Dedifferentiated amniotic fluid mesenchymal stem cell (primary cell): Measurements from ENCODE around the gene STUM.
"Not testable (repeated sequence)": the region's sequence is repeated elsewhere in the genome, so short reads cannot be mapped to it uniquely, and the experiment has no call there.

Source experiments
- DNase-seq: peaks from one replicate; pipeline ENCODE4 v3.0.0-alpha.2; 2016; ENCODE audit errors: extremely low spot score

The STUM gene, protein sequence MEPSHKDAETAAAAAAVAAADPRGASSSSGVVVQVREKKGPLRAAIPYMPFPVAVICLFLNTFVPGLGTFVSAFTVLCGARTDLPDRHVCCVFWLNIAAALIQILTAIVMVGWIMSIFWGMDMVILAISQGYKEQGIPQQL

DNA sequence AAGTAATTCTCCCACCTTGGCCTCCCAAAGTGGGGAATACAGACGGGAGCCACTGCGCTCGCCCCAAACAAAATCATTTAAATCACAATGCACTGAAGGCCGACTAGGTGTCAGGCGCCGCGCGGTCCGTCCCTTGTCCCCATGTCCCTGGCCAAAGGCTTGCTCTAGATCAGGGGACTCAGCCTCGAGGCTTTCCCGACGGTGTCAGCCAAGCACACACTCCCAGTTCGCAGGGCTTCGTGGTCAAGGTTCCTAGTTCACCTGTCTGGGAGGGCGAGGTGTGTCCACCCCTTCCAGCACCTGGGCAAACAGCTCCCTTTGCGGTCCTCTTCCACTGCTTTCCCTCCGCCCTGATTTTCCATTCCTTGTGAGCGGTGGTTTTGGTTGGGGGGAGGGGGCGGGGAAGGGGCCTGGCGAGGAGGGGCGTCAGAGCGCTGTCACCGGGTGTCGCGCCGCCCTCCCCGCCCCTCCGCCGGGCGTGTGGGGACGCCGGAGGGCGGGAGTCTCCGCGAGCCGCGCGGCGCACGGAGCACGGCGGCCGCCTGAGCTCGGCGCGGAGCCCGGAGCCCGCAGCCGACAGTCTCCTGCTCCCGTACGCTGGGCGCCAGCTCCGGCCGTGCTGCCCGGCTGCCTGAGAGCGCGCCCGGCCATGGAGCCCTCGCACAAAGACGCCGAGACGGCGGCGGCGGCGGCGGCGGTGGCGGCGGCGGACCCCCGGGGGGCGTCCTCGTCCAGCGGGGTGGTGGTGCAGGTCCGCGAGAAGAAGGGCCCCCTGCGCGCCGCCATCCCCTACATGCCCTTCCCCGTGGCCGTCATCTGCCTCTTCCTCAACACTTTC is at the start of gene STUM:
Gene STUM (plus strand): TSS at position 509 of the 838 bp plus-strand sequence. CDS start 141 bp downstream, at position 650.
- DNase-seq: no peak

DNA sequence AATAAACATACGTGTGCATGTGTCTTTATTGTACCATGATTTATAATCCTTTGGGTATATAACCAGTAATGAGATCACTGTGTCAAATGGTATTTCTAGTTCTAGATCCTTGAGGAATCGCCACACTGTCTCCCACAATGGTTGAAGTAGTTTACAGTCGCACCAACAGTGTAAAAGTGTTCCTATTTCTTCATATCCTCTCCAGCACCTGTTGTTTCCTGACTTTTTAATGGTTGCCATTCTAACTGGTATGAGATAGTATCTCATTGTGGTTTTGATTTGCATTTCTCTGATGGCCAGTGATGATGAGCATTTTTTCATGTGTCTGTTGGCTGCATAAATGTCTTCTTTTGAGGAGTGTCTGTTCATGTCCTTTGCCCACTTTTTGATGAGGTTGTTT is 48.9 kb upstream of the STUM start:
- DNase-seq: not testable (repeated sequence)

DNA sequence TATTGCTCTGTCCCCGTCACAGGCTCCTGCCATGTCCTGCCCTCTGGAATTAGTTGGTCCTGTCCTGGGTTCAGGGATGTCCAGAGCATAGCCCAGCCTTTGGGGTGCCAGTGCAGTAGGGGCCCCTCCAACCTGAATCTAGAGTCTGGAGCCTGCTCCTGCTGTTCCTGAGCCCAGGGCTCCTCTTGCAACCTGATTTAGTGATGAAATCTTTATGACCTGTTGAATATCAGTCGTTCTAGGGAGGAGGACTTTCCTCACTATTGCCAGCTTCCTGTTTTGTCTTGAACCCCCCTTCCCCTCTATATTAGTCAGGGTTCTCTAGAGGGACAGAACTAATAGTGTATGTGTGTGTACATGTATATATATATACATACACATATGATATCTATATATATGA is 42.5 kb upstream of the STUM start:
- DNase-seq: no peak

DNA sequence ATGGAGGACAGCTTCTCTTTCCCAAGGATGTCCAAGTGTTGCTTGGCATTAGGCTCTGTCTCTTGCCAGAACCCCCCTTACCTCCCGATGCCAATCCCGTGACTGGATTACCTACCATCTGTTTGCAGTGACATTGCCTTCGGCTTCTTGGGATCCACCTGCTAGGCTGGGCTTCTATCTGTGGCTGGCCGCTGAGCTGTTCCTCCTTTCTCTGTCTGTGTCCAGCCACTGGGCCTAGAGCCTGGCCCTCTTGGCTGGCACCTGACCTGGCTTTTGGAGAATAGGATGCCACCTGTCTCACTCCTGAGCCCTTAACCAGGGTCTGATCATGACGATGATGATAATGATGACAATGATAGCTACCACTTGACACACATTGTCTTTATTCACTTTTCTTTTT is 41.6 kb upstream of the STUM start:
- DNase-seq: no peak

DNA sequence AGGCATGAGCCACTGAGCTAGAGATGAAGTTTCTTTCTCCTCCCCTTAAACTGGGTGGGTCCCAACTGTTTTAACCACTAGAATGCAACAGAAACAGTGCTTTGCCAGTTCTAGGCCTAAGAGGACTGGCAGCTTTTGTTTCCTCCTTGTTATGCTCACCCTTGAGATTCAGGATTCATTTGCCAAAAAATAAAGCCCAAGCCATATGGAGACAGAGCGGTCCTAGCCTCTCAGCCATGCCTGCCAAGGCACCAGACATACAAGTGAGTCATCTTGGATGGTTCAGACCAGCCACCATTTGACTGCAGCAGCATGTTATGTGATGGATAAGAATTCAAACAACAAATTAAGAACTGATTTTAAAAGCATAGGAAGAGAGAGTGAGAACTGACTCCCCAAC is 38.1 kb upstream of the STUM start:
- DNase-seq: no peak

DNA sequence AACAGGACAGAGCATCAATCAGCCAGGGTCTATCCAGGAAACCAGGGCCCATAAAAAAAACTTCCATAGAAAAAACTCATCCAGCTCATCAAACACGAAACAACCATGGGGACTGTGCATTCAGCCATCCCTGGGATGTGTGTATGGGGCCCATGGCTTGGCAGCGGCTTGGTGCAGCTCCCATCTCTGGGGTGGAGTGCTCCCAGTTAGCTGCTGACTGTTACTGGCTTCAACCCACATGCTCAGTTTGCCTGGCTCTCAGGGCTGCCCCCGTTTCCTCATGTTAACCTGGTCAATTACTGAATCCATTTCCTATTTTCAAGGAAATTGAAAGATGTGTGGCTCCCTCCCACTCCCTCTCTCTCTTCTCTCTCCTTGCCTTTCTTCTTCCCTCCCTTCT is 37.3 kb upstream of the STUM start:
- DNase-seq: no peak

DNA sequence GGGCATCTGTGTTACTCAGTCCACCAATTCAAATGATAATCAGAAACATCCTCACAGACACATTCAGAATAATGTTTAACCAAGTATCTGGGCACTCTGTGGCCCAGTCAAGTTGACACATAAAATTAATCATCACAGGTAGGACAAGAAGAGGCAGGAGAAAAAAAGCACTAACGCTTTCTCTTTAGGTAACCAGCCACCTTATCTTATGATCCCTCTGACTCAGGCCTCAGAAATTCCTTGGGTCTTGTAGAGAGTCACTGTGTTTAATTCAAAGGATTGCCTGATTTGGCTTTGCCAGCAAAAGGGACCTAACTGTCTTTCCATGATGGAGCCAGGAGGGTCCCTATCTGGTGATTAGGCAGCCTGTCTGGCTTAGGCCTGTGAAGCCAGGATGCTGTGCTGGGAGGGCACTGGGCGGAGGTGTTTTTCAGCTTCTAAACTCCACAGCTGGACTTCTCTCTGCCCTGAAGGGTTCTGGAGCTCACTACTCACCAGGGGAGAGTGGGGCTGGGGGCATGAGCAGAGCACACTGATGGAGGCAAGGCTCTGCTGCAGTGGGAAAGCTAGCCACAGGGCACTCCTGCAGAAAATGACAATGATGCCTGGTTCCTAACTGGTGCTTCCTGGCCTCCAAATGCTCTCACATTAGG is 36.4 kb upstream of the STUM start:
- DNase-seq: no peak

DNA sequence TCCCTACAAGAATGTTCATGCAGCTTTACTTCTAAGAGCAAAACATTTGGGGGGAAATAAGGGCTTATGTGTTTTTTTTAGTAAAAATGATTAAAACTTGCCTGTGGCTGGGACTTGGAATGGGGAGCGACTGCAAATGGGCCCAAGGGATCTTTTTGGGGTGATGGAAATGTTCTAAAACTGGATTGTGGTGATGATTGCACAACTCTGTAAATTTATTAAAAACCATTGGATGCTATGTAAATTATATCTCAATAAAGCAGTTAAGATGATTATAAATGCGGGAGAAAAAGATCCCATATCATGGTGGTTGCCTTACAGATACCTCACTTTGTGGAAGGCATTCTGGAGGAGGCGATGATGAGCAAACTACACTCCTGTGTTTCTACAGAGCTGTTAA is 30.2 kb upstream of the STUM start:
- no peak for DNase-seq

DNA sequence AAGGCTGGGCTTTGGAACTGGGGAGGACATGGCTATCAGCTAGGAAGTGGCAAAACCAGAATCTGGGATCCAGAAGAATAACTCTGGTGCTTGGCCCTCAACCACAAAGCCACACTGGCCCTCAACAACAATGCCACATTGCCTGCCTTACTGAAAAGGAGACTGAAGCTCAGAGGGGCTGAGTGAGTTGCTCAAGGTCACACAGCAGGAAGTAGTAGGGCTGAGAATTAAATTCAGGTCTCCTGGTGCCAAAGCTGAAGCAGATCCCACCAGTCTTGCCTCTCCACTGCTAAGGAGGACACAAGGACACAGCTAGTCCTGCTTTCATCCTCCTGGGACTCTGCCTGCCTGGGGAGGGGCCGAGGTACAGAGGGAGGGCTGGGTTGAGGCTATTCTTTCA is 29.4 kb upstream of the STUM start:
- no peak for DNase-seq

DNA sequence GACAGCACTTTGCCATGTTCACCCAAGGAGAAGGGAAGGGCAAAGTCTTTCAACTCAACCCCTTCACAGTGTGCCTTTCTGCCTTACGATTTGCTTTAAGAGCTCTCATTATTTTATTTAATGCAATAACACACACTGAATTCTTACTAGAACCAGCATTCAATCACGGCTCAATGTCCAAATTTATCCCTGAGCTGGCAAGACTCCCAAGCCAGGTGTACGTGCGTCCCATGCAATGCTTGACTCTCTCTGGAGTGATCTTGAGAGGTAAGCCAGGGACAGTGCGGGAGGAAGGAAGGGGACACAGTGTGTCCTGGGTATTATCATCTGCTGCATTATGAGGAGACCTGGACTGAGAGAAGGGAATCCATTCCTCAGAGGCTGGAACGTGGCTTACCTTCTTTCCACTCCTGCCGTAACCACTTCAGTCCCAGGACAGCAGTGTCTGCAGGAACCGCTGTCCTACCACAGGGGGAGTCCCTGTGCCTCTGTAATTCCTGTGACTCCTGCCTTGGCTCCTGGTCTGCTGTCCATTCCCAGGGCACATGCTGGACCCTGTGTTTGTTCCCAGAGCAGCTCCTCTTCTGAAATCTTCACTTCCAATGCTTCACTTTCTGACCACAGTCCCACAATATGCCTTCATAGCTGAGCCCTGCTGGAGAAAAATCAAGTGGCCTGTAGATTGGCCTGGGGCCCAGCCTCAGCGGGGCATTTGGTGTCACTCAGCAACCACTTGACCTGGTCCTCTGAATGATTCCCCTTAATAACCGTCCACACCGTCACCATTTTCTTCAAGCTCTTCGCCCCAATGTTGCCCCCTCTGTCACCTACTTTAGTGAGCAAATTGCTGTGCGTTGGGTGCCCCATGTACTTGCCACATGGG is 28.6 kb upstream of the STUM start:
- DNase-seq: no peak

DNA sequence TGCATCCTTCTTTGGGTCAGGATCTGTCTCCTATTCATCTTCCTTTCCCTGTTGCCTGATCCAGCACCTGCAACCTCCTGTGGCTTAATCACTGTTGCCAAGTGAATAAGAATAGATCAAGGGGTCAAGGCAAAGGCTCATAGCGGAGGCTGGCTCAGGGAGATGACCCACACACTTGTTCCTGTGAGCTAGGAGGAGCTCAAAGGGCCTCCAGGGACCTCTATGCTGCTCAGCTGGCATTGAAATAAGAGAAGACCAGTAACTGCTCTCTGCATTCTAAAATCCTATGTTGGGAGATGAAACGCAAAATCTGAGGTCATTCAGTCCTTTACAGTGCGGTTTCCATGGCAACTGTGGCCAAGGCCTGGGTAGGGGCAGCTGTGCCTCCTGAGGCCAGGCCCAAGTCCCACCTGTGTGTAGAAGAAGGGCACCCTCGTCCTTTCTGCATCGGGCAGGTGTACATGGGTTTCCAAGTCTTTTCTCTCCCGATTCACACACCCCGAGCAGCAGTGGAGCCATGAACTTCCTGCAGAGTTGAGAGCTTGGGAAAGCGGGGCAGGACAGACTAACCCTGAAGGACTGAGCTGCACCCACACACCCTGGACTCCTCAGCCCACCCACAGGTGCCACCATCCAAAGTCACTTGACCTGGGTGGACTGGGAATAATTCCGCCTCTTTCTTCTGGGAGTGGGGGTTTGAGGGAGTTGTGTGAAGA is 27.8 kb upstream of the STUM start:
- DNase-seq: no peak

DNA sequence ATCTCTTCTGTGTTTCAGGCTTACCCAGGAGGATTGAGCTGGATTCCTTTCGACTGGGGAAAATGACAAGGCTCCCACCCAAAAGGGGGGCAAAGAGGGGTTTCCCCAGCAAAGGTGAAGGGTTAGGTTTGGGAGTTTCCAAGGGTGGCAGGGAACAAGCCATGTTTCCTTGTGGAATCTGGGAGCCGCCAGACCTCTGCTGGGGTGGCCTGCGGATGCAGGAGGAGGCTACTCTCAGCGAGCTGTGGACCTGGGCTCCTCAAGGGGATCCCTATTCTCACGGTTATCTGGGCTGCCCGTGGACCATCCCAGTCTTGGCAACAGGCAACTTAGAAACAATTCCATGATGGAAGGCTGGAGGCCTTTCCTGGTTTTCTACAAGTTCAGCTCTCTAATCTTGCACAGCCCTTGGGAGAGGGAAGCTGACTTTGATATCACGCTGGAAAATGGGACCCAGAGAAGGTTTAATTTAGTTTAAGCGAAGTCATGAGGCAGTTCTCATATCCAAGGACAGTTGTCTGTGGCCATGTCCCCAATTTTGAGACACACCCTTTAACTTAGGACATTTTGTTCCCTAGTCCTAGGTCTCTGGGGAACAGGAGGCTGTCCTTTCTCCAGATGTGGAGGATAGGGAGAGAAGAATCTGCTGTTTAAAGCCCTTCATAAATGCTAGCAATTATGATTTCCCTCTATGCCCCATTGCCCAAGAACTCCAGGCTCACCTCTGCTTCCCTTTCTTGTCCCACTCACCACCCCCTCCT is 24.7 kb upstream of the STUM start:
- no peak for DNase-seq

DNA sequence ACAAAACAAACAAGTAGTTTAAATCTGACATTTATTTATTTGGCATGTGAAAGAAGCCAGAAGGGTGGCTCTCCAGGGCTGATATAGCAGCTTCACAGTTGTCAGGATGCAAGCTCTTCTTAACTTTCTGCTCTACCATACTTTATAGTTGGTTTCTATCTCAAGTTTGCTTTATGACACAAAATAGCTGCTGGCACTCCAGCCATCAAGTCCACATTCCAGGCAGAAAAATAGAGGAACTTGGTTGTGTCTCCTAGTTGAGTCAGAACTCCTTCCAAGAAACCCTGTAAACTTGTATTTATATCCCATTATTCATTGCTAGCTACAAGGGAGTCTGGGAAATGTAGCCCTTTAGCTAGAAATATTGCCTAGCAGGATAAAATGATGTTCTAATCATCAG is 24.0 kb upstream of the STUM start:
- DNase-seq: no peak

DNA sequence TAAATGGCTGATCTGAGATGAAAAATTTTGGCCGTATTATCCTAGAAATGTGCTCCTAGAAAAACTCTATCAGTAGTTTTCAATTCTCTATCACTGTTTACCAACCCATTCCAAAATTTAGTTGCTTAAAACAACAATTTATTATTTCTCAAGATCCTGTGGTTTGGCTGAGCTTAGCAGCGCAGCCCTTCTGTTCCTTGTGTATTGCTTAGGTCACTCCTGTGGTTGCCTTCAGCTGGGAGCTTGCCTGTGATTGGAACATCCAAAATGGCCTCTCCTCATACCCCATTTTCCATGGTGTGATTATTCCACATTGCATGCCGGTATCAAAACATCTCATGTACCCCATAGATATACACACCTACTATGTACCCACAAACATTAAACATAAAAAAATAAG is 22.8 kb upstream of the STUM start:
- DNase-seq: no peak

DNA sequence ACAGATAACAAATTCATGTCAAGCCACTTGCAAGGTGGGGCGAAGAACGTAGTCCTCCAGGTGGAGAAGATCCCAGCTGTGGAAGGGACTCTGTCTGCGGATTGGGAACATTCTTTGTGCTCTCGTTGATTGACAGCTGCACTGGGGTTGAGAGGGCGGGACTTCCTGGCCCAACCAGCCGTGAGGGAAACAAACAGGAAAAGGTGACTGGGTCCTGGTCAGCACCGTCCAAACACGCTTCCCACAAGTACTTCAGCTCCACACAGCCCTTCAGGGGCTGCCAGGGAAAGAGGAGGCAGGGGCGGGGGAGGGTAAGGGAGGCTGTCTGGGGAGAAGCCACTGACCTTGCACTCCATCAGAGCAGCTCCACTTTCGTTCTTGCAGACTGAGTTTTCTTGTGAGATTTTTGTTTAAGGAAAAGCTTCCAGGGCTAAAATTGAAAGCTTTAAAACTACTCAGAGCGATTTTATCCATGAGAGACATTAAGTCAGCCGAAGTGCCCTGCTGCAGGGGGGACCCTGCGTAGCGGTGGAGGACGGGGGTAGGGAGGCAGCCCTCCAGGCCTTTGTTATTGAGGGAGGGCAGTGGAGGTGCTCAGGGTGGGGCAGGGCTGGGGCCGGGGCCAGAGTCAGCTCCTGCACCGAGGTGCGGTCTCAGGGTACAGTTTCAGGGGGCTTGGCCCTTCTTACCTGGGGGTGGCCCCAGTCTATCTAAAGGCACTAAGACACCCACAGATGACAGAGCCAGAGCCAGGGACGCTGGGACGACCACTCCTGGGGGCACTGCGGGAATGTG is 21.6 kb upstream of the STUM start:
- no peak for DNase-seq

DNA sequence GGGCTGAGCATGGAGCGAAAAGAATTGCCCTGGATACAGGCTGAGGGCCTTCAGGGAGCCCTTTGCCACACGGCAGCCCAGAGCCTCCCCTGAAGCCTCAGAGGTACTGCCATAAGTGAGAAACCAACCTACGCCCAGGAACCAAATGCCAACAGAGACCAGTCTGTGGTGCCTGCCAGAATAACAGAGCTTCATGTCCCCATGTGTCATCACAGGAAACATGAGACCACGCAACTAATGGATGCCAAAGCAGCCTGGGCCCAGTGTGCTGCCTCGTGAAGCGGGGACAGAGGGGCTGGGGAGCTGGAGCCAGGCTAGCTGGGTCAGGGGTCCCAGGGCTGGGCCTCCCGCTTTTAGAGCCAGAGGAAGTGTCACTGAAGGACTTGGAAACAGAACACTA is 18.7 kb upstream of the STUM start:
- DNase-seq: no peak

DNA sequence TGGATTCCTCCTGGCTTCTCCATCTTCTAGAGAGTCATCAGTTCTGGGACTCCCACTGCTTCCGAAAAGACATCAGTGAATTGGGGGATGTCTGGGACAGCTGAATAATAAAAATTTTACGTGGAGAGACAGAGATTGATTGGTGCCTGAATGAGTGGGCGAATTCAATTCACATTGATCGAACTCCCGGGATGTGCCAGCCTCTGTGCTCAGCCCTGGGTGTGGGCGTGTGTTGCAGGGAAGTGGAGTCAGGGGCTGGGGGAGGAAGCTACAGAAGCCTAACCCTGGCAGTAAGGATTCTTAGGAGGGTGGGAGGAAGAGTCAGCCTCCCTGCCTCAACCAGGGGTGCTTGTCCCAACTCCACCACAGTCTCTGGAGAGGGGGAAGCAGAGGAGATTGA is 18.0 kb upstream of the STUM start:
- DNase-seq: no peak

DNA sequence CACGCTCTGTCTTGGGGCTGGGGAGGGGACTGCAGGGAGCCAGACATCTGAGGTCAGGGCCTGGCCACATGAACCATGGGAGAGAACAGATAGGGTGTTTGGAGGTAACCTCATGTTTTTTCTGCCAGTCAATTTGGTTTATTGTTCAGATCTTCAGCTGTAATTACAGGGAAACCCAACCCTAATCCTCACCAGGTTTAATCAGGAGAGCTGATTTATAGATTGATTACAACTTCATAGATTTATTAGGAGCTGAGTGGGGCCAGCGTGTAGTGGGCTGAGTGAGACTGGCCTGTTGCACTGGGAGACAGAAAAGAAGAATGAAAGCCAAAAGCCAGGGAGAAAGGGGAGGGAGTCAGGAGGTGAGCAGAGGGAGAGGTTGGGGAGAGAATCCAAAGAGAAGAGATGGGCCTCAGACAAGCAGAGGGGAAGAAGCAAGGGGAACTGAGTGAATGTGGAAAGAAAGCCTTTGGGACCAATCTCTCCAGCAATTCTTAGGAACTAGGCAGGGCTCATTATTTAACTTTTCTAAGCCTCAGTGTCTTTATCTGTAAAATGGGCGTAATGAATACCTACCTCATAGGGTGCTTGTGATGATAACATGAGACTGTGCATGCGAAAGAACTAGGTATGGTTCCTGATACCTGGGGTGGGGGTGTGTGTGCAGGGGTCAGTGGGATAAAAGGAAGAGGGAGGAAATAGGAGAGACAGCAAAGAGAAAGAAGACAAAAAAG is 17.0 kb upstream of the STUM start:
- DNase-seq: no peak

DNA sequence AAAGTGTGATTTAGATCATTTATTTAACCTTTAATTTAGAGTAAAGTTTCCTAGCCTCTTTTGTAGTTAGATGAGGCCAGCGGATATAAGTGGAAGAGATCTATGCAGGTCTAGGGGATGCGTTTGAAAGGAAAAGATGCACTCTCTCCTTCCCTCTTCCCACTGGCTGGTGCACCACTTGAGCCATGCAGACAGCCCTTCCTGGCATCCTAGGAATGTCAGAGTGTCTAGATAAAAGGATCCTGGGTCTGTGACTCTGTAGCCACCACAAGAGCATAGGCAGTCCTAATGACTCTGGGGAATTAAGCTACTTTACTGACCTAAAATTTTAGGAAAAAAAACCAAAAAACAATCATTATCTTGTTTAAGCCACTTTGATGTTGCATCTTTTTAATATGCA is 16.0 kb upstream of the STUM start:
- DNase-seq: no peak
